GM13976 (cell line): ENCODE results near the gene CEP112.

Experiments used
- DNase-seq: peaks from one replicate; pipeline ENCODE4 v3.0.0; 2012; ENCODE audit warnings: low spot score
- in situ Hi-C: fragments of 300-500 bp; cut with MboI; formaldehyde crosslinking; loops from one replicate; pipeline ENCODE4 v1.12.0; 2022; ENCODE audit warnings: low sequenced_read_pairs, mixed read lengths, inconsistent platforms; ENCODE audit not compliant: unreplicated experiment
- TF ChIP-seq, protein P1 (sequence below): IDR thresholded peaks from 2 replicates; pipeline ENCODE4 v1.5.1; 2012; ENCODE audit warnings: borderline replicate concordance, mild to moderate bottlenecking; ENCODE audit not compliant: insufficient read depth; ENCODE audit errors: extremely low read depth, missing control alignments, control extremely low read depth

The CEP112 gene

DNA sequence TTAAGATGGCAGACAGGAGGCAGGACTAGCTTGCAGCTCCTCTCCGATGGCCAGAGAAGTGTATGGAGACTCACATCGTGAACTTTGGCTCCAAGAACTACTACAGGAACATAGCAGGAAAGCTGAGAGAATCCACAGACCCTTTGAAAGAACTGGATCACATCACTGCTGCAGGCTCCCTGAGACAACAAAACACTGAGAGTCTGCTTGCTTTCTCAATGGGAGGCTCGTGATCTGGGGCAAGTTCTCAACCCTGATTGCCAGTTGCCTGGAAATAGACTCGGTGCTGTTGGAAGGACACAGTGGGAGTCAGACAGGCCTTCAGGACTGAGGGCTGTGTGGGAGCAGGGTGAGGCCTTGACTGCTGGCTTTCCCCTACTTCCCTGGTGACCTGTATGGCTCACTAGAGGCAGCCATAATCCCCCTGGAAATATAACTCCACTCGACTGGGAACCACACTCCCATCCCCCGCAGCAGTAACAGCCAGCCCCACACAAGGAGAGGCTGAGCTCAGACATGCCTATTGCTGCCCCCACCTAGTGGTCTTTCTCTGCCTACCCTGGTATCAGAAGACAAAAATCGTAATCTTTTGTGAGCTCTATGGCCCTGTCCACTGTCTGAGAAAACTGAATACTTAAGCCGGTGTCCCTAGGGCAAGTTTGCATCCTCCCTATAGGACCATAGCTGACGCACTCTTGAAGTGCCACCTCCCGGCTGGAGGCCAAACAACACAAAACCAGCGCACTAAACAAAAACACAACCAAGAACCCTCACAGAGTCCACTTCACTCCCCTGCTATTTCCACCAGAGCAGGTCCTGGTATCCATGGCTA, 238.4 kb downstream of the CEP112 start:
- TF ChIP-seq, protein P1, sequence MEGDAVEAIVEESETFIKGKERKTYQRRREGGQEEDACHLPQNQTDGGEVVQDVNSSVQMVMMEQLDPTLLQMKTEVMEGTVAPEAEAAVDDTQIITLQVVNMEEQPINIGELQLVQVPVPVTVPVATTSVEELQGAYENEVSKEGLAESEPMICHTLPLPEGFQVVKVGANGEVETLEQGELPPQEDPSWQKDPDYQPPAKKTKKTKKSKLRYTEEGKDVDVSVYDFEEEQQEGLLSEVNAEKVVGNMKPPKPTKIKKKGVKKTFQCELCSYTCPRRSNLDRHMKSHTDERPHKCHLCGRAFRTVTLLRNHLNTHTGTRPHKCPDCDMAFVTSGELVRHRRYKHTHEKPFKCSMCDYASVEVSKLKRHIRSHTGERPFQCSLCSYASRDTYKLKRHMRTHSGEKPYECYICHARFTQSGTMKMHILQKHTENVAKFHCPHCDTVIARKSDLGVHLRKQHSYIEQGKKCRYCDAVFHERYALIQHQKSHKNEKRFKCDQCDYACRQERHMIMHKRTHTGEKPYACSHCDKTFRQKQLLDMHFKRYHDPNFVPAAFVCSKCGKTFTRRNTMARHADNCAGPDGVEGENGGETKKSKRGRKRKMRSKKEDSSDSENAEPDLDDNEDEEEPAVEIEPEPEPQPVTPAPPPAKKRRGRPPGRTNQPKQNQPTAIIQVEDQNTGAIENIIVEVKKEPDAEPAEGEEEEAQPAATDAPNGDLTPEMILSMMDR: no peak
- DNase-seq: no peak
- in situ Hi-C loops: no loop called here

DNA sequence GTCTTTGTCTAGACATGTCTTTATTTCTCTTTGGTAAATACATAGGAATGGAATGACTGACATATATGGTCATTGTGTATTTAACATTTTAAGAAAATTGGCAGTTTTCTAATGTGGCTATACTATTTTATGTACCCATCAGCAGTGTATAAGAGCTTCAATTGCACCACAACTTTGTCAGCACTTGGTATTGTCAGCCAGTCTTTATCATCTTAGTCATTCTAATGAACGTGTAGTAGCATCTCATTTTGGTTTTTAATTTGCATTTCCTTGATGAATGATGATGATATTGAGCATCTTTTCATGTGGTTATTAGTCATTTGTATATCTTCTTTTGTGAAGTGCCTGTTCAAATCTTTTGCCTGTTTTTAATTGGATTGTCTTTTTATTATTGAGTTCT, 239.3 kb downstream of the CEP112 start:
- TF ChIP-seq, protein P1: no peak
- no peak for DNase-seq
- in situ Hi-C loops: no loop called here

DNA sequence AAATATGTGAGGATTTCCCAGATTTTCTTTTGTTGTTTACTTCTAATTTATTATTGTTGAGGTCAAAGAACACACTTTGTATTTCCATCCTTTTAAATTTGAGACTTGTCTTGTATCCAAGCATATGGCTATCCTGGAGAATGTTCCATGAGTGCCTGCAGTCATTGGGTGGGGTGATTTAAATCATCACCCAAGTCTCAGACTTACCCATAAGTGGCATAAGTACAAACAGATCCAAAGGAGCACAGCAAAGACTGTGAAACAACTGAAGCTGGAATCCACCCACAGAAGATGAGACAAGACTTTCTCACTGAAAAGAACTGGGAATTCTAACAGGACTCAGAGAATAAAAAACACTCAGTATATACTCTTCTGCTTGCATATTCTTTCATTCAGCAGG, 239.9 kb downstream of the CEP112 start:
- DNase-seq: no peak
- TF ChIP-seq, protein P1: no peak
- in situ Hi-C loops: no loop called here

DNA sequence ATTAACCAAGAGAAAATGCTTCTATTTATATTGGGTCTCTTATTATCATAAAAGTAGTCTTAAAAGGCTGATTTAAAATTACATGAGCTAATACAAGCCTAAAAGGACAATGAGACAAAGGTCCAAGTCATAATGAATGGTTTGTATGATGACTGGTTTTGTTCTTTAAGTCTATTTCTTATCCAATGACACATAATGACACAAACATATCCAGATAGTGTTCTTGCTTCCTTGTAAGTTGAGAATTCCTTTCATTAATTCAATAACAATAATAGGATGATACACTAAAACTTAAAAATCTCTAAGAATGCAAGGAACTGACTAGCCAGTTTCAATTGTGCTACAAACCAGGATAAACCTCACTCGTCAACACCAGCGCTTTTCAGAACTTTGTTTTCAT, 244.1 kb downstream of the CEP112 start:
- in situ Hi-C loops: no loop called here
- TF ChIP-seq, protein P1: no peak
- no peak for DNase-seq

DNA sequence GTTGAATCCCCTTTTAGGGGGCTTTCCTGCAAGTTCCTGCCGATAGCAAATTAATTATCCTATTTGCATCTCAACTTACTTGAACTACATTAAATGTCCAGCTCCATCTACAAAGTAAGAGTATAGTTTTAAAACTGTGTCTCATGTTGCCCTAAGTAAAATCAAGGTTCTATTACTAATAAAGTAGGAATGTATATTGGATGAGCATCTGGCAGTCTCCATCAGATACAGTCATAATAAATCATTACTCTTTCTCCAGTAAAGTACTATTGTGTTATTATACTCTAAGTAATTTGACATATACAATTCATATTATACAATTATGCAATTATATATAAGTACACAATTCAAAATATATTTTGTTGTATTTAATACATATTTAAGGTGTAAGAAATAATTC, 249.3 kb downstream of the CEP112 start:
- TF ChIP-seq, protein P1: no peak
- in situ Hi-C loops: no loop called here

DNA sequence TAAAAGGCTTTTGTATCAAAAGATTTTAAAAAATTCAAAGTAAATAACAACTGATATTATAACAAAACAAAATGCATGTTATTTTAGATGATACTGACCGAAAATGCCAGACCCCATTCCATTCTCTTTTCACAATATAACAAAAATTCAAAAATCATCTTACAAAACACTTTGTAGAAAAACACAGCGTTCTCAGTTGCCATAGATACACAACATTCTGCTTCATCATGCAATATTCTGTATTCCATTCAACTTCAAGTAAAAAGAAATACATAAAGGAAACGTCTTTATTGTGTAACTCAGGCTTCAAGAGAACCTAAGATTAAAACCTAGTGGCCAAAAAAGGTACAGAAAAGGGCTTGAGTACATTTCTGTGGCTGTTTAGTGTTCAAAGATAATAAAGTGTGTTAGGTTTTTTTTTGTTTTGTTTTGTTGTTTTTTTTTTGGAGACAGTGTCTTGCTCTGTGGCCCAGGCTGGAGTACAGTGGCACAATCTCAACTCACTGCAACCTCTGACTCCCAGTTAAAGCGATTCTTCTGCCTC, 250.5 kb downstream of the CEP112 start:
- no peak for DNase-seq
- in situ Hi-C loops: no loop called here
- TF ChIP-seq, protein P1: no peak

More for the DNA sequence above, 249.3 kb downstream of the CEP112 start:
- no peak for DNase-seq
